Measurements from ENCODE around the gene NIPA2. TPM values are rescaled to one million over a fixed set of nuclear protein-coding genes. Genes with fewer than 3 reads are reported as not detected.

NIPA2 gene
- total and polyA plus RNA-seq, 2 of the 13 experiments (the other 11 are each of a cell fraction or from before 2014, with no cell fraction given): 29.0 to 56.2 TPM

- TF ChIP-seq TARDBP (CRISPR knock-in tag; IDR thresholded peaks at IDR 0.05) (no peak), ZNF576 (CRISPR knock-in tag; IDR thresholded peaks at IDR 0.05) (no peak)
These were observed 72.8 kb downstream of the NIPA2 start (continued) for GRCh38 chr15:22911306-22911705.

GRCh38 chr15:22912256-22912655, 73.8 kb downstream of the NIPA2 start:
- TF ChIP-seq CREB1 (IDR thresholded peaks at IDR 0.05) (no peak), CREB1 (CRISPR knock-in tag; IDR thresholded peaks at IDR 0.05) (no peak)
- Histone ChIP-seq H3K9ac (ENCODE audit: insufficient read depth, low read depth, low read length) (no peak overlapping the region), H3K4me3 (replicated peaks in 1 of 3; ENCODE audit: insufficient read depth in 1 of 3, low read depth in 2 of 3, low read length in 3 of 3) (no peak overlapping the region), H3K79me2 (ENCODE audit: insufficient read depth, low read length) (no peaks in the 10 kb centered on the region), H2AFZ (ENCODE audit: low read length) (no peak overlapping the region), H3K4me2 (ENCODE audit: low read depth, low read length) (no peak overlapping the region), H3K27me3 (ENCODE audit: control insufficient read depth in 1 of 2, insufficient read depth in 2 of 2, low read length in 2 of 2) (no peaks in the 10 kb centered on the region), H3K9me3 (ENCODE audit: low read length) (no peaks in the 10 kb centered on the region), H3K27ac (ENCODE audit: extremely low read length, insufficient read depth, low read length) (no peak overlapping the region), H3K4me1 (ENCODE audit: insufficient read depth, low read length) (no peaks in the 10 kb centered on the region), H4K20me1 (ENCODE audit: insufficient read depth, low read length) (no peaks in the 10 kb centered on the region), H3K36me3 (replicated peaks in 1 of 2; ENCODE audit: control insufficient read depth in 1 of 2, insufficient read depth in 2 of 2, low read length in 2 of 2) (peaks cover 17 to 51% of the 10 kb centered on the region in 2 experiments; a peak in 4 of 5 replicates)
- intact Hi-C loops (cut with micrococcal nuclease; ENCODE audit: unreplicated experiment) (no loop called here), in situ Hi-C loops (cut with HindIII; ENCODE audit: extremely low pct_ligation_motif_present, low pct_unique_long_range_greater_than_20kb) (loop anchor here (5.0 kb wide), 1 partner anchor 50 kb away; no protein-coding TSS in a partner anchor)
- ATAC-seq: no peak
- CTCF ChIA-PET (ENCODE audit: low intra/inter-chr PET ratio, low total read pairs): no interaction called here
- no TSS peak for BruUV-seq (replicated peaks)
- FAIRE-seq: no peak
- WGBS (ENCODE audit: low lambda C conversion rate): 97% methylated on average over 12 of the region's 12 CpGs
- POLR2A ChIA-PET: no interaction called here
- DNase-seq (ENCODE audit: low spot score): no peak

GRCh38 chr15:22913646-22914380, 75.3 kb downstream of the NIPA2 start:
- no peaks in the 10 kb centered on the region for H3K27me3 ChIP-seq (ENCODE audit: control insufficient read depth in 1 of 2, insufficient read depth in 2 of 2, low read length in 2 of 2)
- no peaks in the 10 kb centered on the region for H3K9me3 ChIP-seq (ENCODE audit: low read length)
- FAIRE-seq: no peak
- WGBS (ENCODE audit: low lambda C conversion rate): 91% methylated on average over 11 of the region's 13 CpGs
- no peaks in the 10 kb centered on the region for H3K4me1 ChIP-seq (ENCODE audit: insufficient read depth, low read length)
- no peak overlapping the region for H3K4me3 ChIP-seq (replicated peaks in 1 of 3; ENCODE audit: insufficient read depth in 1 of 3, low read depth in 2 of 3, low read length in 3 of 3)
- no peak overlapping the region for H3K27ac ChIP-seq (ENCODE audit: extremely low read length, insufficient read depth, low read length)
- ChIA-PET CTCF (ENCODE audit: low intra/inter-chr PET ratio, low total read pairs) (no interaction called here), POLR2A (no interaction called here)
- no peaks in the 10 kb centered on the region for H4K20me1 ChIP-seq (ENCODE audit: insufficient read depth, low read length)
- no peaks in the 10 kb centered on the region for H3K79me2 ChIP-seq (ENCODE audit: insufficient read depth, low read length)
- ATAC-seq: peak; percentile 69
- H3K9ac ChIP-seq (ENCODE audit: insufficient read depth, low read depth, low read length): no peak overlapping the region
- H2AFZ ChIP-seq (ENCODE audit: low read length): no peak overlapping the region
- BruUV-seq (replicated peaks): no TSS peak
- peaks cover 15 to 43% of the 10 kb centered on the region in 2 experiments; a peak in 4 of 5 replicates for H3K36me3 ChIP-seq (replicated peaks in 1 of 2; ENCODE audit: control insufficient read depth in 1 of 2, insufficient read depth in 2 of 2, low read length in 2 of 2)
- intact Hi-C loops (cut with micrococcal nuclease; ENCODE audit: unreplicated experiment) (no loop called here), in situ Hi-C loops (cut with HindIII; ENCODE audit: extremely low pct_ligation_motif_present, low pct_unique_long_range_greater_than_20kb) (loop anchor here (5.0 kb wide), 1 partner anchor 52 kb away; no protein-coding TSS in a partner anchor)
- no peak overlapping the region for H3K4me2 ChIP-seq (ENCODE audit: low read depth, low read length)
- DNase-seq (ENCODE audit: low spot score): no peak
- TF ChIP-seq SP1 (IDR thresholded peaks at IDR 0.05) (no peak), SP1 (CRISPR knock-in tag; IDR thresholded peaks at IDR 0.05) (no peak), MIXL1 (CRISPR knock-in tag; IDR thresholded peaks at IDR 0.05) (no peak), NFKB2 (CRISPR knock-in tag; IDR thresholded peaks at IDR 0.05; ENCODE audit: borderline replicate concordance) (no peak), JDP2 (CRISPR knock-in tag; IDR thresholded peaks at IDR 0.05; ENCODE audit: borderline replicate concordance) (no peak), ZNF10 (CRISPR knock-in tag; IDR thresholded peaks at IDR 0.05; ENCODE audit: borderline replicate concordance, low read depth) (no peak), NCOR1 (IDR thresholded peaks at IDR 0.05; ENCODE audit: borderline replicate concordance, low read length) (peak; percentile 37; the same call in 1 of the 2 replicates), RXRA (CRISPR knock-in tag; IDR thresholded peaks at IDR 0.05) (no peak), PAXIP1 (CRISPR knock-in tag; conservative IDR thresholded peaks at IDR 0.05) (no peak)
